ENCODE data around the gene JMY. TPM values are rescaled to one million over a fixed set of nuclear protein-coding genes. Genes with fewer than 3 reads are reported as not detected.

The JMY gene
- total and polyA plus RNA-seq, 2 experiments from 2014 or later: 2.0 to 11.7 TPM

DNA sequence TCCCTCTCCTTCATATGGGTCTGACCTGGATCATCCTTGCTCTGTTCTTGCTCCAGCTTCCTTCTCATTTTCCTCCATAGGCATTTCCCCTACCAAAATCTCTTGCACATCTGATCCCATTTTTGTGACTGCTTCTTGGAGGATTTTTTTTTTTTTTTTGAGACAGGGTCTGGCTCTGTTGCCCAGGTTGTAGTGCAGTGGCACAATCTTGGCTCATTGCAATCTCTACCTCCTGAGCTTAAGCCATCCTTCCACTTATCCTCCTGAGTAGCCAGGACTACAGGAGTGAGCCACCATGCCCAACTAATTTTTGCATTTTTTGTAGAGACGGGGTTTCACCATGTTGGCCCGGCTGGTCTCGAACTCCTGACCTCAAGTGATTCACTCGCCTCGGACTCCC is 10.5 kb upstream of the JMY start:
- no peaks in the 10 kb centered on the region for H3K79me2 ChIP-seq
- no peak overlapping the region for H3K27ac ChIP-seq
- H3K4me3 ChIP-seq: no peak overlapping the region
- 86% methylated on average over 5 of the region's 5 CpGs for WGBS (ENCODE audit: low lambda C conversion rate, missing lambda C conversion rate)
- H3K27me3 ChIP-seq: no peaks in the 10 kb centered on the region
- no peak overlapping the region for H2AFZ ChIP-seq
- no peaks in the 10 kb centered on the region for H3K9me2 ChIP-seq (replicated peaks; ENCODE audit: insufficient read depth)
- no peaks in the 10 kb centered on the region for H4K20me1 ChIP-seq (ENCODE audit: insufficient read depth, poor library complexity, severe bottlenecking)
- no peaks in the 10 kb centered on the region for H3K36me3 ChIP-seq (replicated peaks; ENCODE audit: insufficient read depth, low read depth)
- TF ChIP-seq EZH2 (IDR thresholded peaks at IDR 0.05; ENCODE audit: borderline replicate concordance) (no peak), EZH2phosphoT487 (IDR thresholded peaks at IDR 0.05; ENCODE audit: low read depth, severe bottlenecking, unreplicated experiment) (no peak)
- TF ChIP-seq, protein P1, sequence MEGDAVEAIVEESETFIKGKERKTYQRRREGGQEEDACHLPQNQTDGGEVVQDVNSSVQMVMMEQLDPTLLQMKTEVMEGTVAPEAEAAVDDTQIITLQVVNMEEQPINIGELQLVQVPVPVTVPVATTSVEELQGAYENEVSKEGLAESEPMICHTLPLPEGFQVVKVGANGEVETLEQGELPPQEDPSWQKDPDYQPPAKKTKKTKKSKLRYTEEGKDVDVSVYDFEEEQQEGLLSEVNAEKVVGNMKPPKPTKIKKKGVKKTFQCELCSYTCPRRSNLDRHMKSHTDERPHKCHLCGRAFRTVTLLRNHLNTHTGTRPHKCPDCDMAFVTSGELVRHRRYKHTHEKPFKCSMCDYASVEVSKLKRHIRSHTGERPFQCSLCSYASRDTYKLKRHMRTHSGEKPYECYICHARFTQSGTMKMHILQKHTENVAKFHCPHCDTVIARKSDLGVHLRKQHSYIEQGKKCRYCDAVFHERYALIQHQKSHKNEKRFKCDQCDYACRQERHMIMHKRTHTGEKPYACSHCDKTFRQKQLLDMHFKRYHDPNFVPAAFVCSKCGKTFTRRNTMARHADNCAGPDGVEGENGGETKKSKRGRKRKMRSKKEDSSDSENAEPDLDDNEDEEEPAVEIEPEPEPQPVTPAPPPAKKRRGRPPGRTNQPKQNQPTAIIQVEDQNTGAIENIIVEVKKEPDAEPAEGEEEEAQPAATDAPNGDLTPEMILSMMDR (IDR thresholded peaks at IDR 0.05; ENCODE audit: poor library complexity): no peak
- DNase-seq (ENCODE audit: low spot score): no peak
- H3K4me1 ChIP-seq (ENCODE audit: insufficient read depth): no peaks in the 10 kb centered on the region
- H3K4me2 ChIP-seq: no peak overlapping the region
- H3K9me3 ChIP-seq (ENCODE audit: low read depth): no peaks in the 10 kb centered on the region

DNA sequence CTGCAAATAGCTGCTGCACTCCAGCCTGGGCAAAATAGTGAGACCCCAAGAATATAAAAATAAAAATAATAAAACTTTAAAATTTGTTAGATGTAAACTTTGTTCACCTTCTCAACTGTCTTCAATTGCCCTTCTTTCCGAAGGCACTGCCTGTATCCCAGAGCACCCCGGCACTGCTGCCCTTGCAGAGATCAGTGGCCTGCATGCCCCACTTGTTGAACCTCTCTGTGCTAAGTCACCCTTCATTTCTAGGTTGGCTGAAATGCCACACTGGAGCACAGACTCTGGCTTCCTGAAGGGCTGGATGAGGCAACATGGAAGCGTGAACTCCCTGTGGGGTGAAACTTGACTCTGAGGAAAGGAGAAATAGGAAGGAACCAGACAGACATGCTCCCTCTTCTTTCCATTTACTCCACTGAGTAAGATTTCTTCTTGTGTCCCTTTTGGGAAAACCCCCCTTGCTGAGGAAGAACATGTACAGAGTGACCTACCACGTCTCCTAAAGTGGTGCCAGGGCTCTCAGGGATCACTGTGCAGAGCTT is 8.4 kb upstream of the JMY start:
- 95% methylated on average over 4 of the region's 4 CpGs for WGBS (ENCODE audit: low lambda C conversion rate, missing lambda C conversion rate)
- no peaks in the 10 kb centered on the region for H3K4me1 ChIP-seq (ENCODE audit: insufficient read depth)
- TF ChIP-seq EZH2 (IDR thresholded peaks at IDR 0.05; ENCODE audit: borderline replicate concordance) (no peak), EZH2phosphoT487 (IDR thresholded peaks at IDR 0.05; ENCODE audit: low read depth, severe bottlenecking, unreplicated experiment) (no peak)
- TF ChIP-seq, protein P1 (IDR thresholded peaks at IDR 0.05; ENCODE audit: poor library complexity): no peak

GRCh38 chr5:79229357-79230174 is 6.4 kb upstream of the JMY start:
- H3K79me2 ChIP-seq: no peaks in the 10 kb centered on the region
- H3K9me2 ChIP-seq (replicated peaks; ENCODE audit: insufficient read depth): no peaks in the 10 kb centered on the region
- H3K4me3 ChIP-seq: no peak overlapping the region
- H4K20me1 ChIP-seq (ENCODE audit: insufficient read depth, poor library complexity, severe bottlenecking): no peaks in the 10 kb centered on the region
- 92% methylated on average over 10 of the region's 10 CpGs for WGBS (ENCODE audit: low lambda C conversion rate, missing lambda C conversion rate)
- no peaks in the 10 kb centered on the region for H3K36me3 ChIP-seq (replicated peaks; ENCODE audit: insufficient read depth, low read depth)
- H3K27ac ChIP-seq: no peak overlapping the region
- H3K4me1 ChIP-seq (ENCODE audit: insufficient read depth): no peaks in the 10 kb centered on the region
- no peak overlapping the region for H2AFZ ChIP-seq
- no peaks in the 10 kb centered on the region for H3K9me3 ChIP-seq (ENCODE audit: low read depth)
- H3K4me2 ChIP-seq: no peak overlapping the region
- no peaks in the 10 kb centered on the region for H3K27me3 ChIP-seq
- no peak for DNase-seq (ENCODE audit: low spot score)
- TF ChIP-seq EZH2phosphoT487 (IDR thresholded peaks at IDR 0.05; ENCODE audit: low read depth, severe bottlenecking, unreplicated experiment) (no peak), EZH2 (IDR thresholded peaks at IDR 0.05; ENCODE audit: borderline replicate concordance) (no peak)
- TF ChIP-seq, protein P1 (IDR thresholded peaks at IDR 0.05; ENCODE audit: poor library complexity): no peak

More for the DNA sequence above, 8.4 kb upstream of the JMY start:
- no peaks in the 10 kb centered on the region for H3K9me3 ChIP-seq (ENCODE audit: low read depth)
- DNase-seq (ENCODE audit: low spot score): no peak
- H3K36me3 ChIP-seq (replicated peaks; ENCODE audit: insufficient read depth, low read depth): no peaks in the 10 kb centered on the region
- no peaks in the 10 kb centered on the region for H4K20me1 ChIP-seq (ENCODE audit: insufficient read depth, poor library complexity, severe bottlenecking)
- H3K4me3 ChIP-seq: no peak overlapping the region
- no peaks in the 10 kb centered on the region for H3K27me3 ChIP-seq
- no peak overlapping the region for H2AFZ ChIP-seq
- H3K4me2 ChIP-seq: no peak overlapping the region
- H3K79me2 ChIP-seq: no peaks in the 10 kb centered on the region
- H3K27ac ChIP-seq: no peak overlapping the region
- no peaks in the 10 kb centered on the region for H3K9me2 ChIP-seq (replicated peaks; ENCODE audit: insufficient read depth)
